NT2/D1 (cell line): ENCODE data around the gene CCDC50.

Experiments used
- DNase-seq: peaks from one replicate; pipeline ENCODE4 v3.0.0-alpha.2; 2011; ENCODE audit warnings: low read depth, low spot score
- H3K27me3 ChIP-seq: 2 replicates; pipeline ENCODE4 v1.6.0; 2011; ENCODE audit warnings: mild to moderate bottlenecking; ENCODE audit not compliant: insufficient read length, insufficient read depth
- H3K36me3 ChIP-seq: 2 replicates; pipeline ENCODE4 v1.6.1; 2011; ENCODE audit warnings: mild to moderate bottlenecking, low read length, mixed read lengths; ENCODE audit not compliant: insufficient read depth, insufficient read length
- H3K4me1 ChIP-seq: 2 replicates; pipeline ENCODE4 v1.5.1; 2011; ENCODE audit not compliant: insufficient read depth, insufficient read length
- H3K4me3 ChIP-seq: 2 replicates; pipeline ENCODE4 v1.5.1; 2011; ENCODE audit warnings: low read depth; ENCODE audit not compliant: insufficient read length
- H3K9ac ChIP-seq: 2 replicates; pipeline ENCODE4 v1.6.0; 2011; ENCODE audit warnings: low read depth; ENCODE audit not compliant: insufficient read length
- H3K9me3 ChIP-seq: 2 replicates; pipeline ENCODE4 v1.5.1; 2011; ENCODE audit warnings: mild to moderate bottlenecking, low read length; ENCODE audit not compliant: insufficient read depth
- SUZ12 ChIP-seq: IDR thresholded peaks from 2 replicates; pipeline ENCODE4 v1.6.1; 2011; ENCODE audit not compliant: insufficient read length, insufficient read depth; ENCODE audit errors: extremely low read depth
- YY1 ChIP-seq: IDR thresholded peaks from 2 replicates; pipeline ENCODE4 v1.6.1; 2011; ENCODE audit not compliant: insufficient read length, insufficient read depth
- ZNF274 ChIP-seq: IDR thresholded peaks from 2 replicates; pipeline ENCODE4 v1.6.1; 2011; ENCODE audit warnings: mild to moderate bottlenecking, low read depth, low read length

CCDC50 gene

GRCh38 chr3:191302451-191302850 lies 26.7 kb upstream of the CCDC50 start:
- TF ChIP-seq ZNF274 (no peak), YY1 (no peak), SUZ12 (no peak)
- H3K36me3 ChIP-seq = no peaks in the 10 kb centered on the region

DNA sequence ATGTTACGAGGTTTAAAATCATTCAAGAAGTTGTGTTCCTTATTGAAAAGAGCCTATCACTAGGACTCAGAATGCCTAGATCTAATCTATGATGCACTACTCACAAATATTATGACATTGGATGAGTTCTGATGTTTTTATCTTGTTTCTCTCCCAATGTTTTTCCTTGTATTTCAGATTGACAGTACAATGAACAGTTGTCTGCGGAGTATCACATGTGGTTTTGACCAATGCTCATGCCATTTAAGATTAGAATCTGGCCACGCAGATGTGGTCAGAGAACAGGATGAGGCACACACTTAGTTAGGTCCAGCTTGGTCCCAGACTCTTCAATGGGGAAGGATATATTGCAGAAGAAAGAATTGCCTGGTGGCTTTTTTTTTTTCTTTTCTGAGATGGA lies 25.6 kb upstream of the CCDC50 start:
- Histone ChIP-seq H3K36me3 (no peaks in the 10 kb centered on the region), H3K4me1 (no peaks in the 10 kb centered on the region), H3K27me3 (no peaks in the 10 kb centered on the region), H3K9ac (no peak overlapping the region), H3K9me3 (peaks cover 4% of the 10 kb centered on the region; the same call in 1 of the 2 replicates), H3K4me3 (no peak overlapping the region)
- no peak for TF ChIP-seq ZNF274
- no peak for TF ChIP-seq YY1
- no peak for DNase-seq

More at GRCh38 chr3:191302451-191302850, 26.7 kb upstream of the CCDC50 start:
- Histone ChIP-seq H3K4me3 (no peak overlapping the region), H3K4me1 (no peaks in the 10 kb centered on the region), H3K27me3 (no peaks in the 10 kb centered on the region), H3K9me3 (peaks cover 4% of the 10 kb centered on the region; the same call in 1 of the 2 replicates), H3K9ac (no peak overlapping the region)
- no peak for DNase-seq

DNA sequence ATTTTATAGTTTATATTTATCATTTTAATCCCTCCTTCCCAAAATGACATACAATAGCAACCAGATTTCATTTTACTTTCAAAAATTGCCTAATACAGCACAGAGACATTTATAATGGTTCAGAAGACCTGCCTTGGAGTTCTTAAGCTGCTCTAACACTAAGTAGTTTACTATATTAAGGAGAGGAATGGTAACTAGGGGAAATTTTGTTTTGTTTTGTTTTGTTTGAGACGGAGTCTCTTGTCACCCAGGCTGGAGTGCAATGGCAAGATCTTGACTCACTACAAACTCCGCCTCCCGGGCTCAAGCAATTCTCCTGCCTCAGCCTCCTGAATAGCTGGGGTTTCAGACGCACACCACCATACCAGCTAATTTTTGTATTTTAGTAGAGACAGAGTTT lies 22.8 kb upstream of the CCDC50 start:
- H3K4me3 ChIP-seq = no peak overlapping the region
- TF ChIP-seq ZNF274 = no peak
- TF ChIP-seq SUZ12 = no peak
- no peak for TF ChIP-seq YY1
- H3K36me3 ChIP-seq = no peaks in the 10 kb centered on the region
- H3K27me3 ChIP-seq = no peaks in the 10 kb centered on the region
- no peaks in the 10 kb centered on the region for H3K4me1 ChIP-seq
- no peak for DNase-seq
- H3K9ac ChIP-seq = no peak overlapping the region
- no peaks in the 10 kb centered on the region for H3K9me3 ChIP-seq

GRCh38 chr3:191307341-191307740 lies 21.9 kb upstream of the CCDC50 start:
- no peak for DNase-seq

GRCh38 chr3:191313296-191313695 lies 15.9 kb upstream of the CCDC50 start:
- Histone ChIP-seq H3K9ac (no peak overlapping the region), H3K36me3 (no peaks in the 10 kb centered on the region), H3K4me1 (no peaks in the 10 kb centered on the region), H3K27me3 (no peaks in the 10 kb centered on the region), H3K9me3 (peaks cover 11% of the 10 kb centered on the region; the same call in 1 of the 2 replicates), H3K4me3 (no peak overlapping the region)
- DNase-seq = no peak
- no peak for TF ChIP-seq YY1
- no peak for TF ChIP-seq ZNF274
- TF ChIP-seq SUZ12 = no peak

More at GRCh38 chr3:191307341-191307740, 21.9 kb upstream of the CCDC50 start:
- no peak overlapping the region for H3K9ac ChIP-seq
- H3K27me3 ChIP-seq = no peaks in the 10 kb centered on the region
- TF ChIP-seq SUZ12 (no peak), ZNF274 (no peak), YY1 (no peak)
- no peaks in the 10 kb centered on the region for H3K9me3 ChIP-seq
- H3K4me1 ChIP-seq = no peaks in the 10 kb centered on the region
- H3K4me3 ChIP-seq = no peak overlapping the region
- no peaks in the 10 kb centered on the region for H3K36me3 ChIP-seq

- no peak overlapping the region for H3K4me3 ChIP-seq
- H3K36me3 ChIP-seq = no peaks in the 10 kb centered on the region
- no peaks in the 10 kb centered on the region for H3K4me1 ChIP-seq
- peaks cover 11% of the 10 kb centered on the region; the same call in 1 of the 2 replicates for H3K9me3 ChIP-seq
- H3K9ac ChIP-seq = no peak overlapping the region
- no peak for DNase-seq
- H3K27me3 ChIP-seq = no peaks in the 10 kb centered on the region
- no peak for TF ChIP-seq YY1
Measured at GRCh38 chr3:191314109-191314728, 15.0 kb upstream of the CCDC50 start.

DNA sequence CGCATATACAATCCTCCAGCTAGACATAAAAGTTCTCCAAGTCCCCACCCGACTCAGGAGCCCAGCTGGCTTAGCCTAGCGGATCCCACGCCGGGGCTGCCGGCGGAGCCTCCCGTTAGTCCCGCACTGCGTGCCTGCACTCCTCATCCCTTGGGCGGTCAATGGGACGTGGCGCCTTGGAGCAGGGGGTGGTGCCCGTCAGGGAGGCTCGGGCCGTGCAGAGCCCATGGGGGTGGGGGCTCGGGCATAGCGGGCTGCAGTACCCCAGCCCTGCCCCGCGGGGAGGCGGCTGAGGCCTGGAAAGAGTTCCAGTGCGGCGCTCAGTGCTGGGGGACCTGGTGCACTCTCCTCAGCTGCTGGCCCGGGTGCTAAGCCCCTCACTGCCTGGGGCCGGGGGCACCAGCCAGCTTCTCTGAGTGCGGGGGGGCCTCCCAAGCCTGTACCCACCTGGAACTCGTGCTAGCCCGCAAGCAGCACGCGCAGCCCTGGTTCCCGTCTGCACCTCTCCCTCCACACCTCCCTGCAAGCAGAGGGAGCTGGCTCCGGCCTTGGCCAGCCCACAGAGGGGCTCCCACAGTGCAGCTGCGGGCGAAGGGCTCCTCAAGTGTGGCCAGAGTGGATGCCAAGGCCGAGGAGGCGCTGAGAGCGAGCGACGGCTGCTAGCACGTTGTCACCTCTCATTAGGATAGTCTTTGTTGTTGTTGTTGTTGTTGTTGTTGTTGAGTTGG lies 12.2 kb upstream of the CCDC50 start:
- H3K36me3 ChIP-seq = no peaks in the 10 kb centered on the region
- H3K9ac ChIP-seq = no peak overlapping the region
- no peak overlapping the region for H3K4me3 ChIP-seq
- H3K9me3 ChIP-seq = peaks cover 11% of the 10 kb centered on the region; the same call in 1 of the 2 replicates
- TF ChIP-seq SUZ12 = no peak
- no peak for TF ChIP-seq ZNF274
- TF ChIP-seq YY1 = no peak
- H3K4me1 ChIP-seq = no peaks in the 10 kb centered on the region
- no peak for DNase-seq
- H3K27me3 ChIP-seq = no peaks in the 10 kb centered on the region
